Tibial artery (tissue), 4 donors: ENCODE results near the gene SMDT1.

Experiments used
- DNase-seq, 2 donors: peaks; one replicate each; pipeline ENCODE4 v3.0.0-alpha.2; 2019
- H3K27ac ChIP-seq, 2 donors: fragments of 200-600 bp; sonication (generic) in 1 of 2; 1 replicate in 1 of 2; 2 replicates in 1 of 2; pipeline ENCODE4 v1.5.1; 2018 to 2019; ENCODE audit warnings: mild to moderate bottlenecking in 1 of 2
- H3K27me3 ChIP-seq, 2 donors: fragments of 200-600 bp; sonication (generic) in 1 of 2; one replicate each; pipeline versions ENCODE4 v1.5.1 to v1.6.0; 2016 to 2019
- H3K36me3 ChIP-seq, 3 donors: fragments of 200-600 bp; sonication (generic) in 2 of 3; one replicate each; pipeline ENCODE4 v1.5.1; 2016 to 2019; ENCODE audit warnings: mild to moderate bottlenecking in 2 of 3
- H3K4me1 ChIP-seq, 4 donors: fragments of 200-600 bp; sonication (generic) in 2 of 4; 1 replicate in 3 of 4; 2 replicates in 1 of 4; pipeline ENCODE4 v1.5.1; 2016 to 2019
- H3K4me3 ChIP-seq, 2 donors: fragments of 200-600 bp; sonication (generic) in 1 of 2; 1 replicate in 1 of 2; 2 replicates in 1 of 2; pipeline ENCODE4 v1.5.1; 2018 to 2019; ENCODE audit warnings: mild to moderate bottlenecking in 2 of 2
- H3K9me3 ChIP-seq, 3 donors: fragments of 200-600 bp; sonication (generic) in 1 of 3; one replicate each; pipeline ENCODE4 v1.5.1; 2016 to 2019
- intact Hi-C: fragments of 100-400 bp; cut with DNase I; formaldehyde crosslinking; loops from one replicate; pipeline ENCODE4 v1.15.0; 2023; ENCODE audit warnings: low total_unique reads
- TF ChIP-seq, protein P1 (sequence below), 2 experiments: fragments of 200-600 bp in 1 of 2; fragments of 450-650 bp in 1 of 2; IDR thresholded peaks; one replicate each; pipeline ENCODE4 v1.5.1; 2017 to 2019; ENCODE audit warnings: antibody characterized with exemption in 2 of 2, mild to moderate bottlenecking in 1 of 2, moderate library complexity in 1 of 2

SMDT1 gene

DNA sequence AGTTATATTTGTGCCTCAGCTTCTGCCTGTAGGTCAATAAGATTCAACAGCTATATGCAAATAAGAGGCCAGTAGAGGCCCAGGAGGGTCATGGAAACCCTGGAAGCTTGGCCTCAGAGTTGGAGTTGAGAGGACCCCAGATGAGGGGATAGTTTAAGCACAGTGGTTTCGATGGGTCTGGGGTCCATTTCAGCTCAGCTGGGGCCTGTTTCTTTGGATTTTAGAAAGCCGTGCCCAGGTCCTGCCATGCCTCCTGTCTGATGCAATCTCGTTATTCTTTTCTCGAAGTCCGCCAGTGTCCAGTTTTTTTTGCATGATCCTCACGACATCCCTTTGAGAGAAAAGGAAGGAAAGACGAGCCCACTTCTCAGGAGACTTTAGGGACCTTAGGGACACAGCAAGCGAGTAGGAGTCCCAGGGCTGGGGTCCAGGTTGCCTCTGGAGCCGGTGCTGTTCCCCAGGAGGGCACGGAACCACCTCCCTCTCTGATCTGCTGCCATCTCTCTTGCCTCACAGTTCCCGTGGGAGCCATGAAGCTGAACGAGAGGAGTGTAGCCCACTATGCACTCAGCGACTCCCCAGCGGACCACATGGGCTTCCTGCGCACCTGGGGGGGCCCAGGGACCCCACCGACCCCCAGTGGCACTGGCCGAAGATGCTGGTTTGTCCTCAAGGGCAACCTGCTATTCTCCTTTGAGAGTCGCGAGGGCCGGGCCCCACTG, 2.6 kb upstream of the SMDT1 start:
- Histone ChIP-seq H3K36me3 (peaks cover 0 to 26% (median 11%) of the 10 kb centered on the region in 3 donors), H3K9me3 (no peaks in the 10 kb centered on the region), H3K4me3 (no peak overlapping the region), H3K27me3 (no peaks in the 10 kb centered on the region), H3K4me1 (peaks cover 0 to 61% (median 43%) of the 10 kb centered on the region in 4 donors), H3K27ac (peak overlapping the region; percentile 97 to 100)
- intact Hi-C loops = loop anchor here (10.0 kb wide), 1 partner anchor 242 kb away; the partner anchor contains the start of gene SREBF2
- TF ChIP-seq, protein P1, sequence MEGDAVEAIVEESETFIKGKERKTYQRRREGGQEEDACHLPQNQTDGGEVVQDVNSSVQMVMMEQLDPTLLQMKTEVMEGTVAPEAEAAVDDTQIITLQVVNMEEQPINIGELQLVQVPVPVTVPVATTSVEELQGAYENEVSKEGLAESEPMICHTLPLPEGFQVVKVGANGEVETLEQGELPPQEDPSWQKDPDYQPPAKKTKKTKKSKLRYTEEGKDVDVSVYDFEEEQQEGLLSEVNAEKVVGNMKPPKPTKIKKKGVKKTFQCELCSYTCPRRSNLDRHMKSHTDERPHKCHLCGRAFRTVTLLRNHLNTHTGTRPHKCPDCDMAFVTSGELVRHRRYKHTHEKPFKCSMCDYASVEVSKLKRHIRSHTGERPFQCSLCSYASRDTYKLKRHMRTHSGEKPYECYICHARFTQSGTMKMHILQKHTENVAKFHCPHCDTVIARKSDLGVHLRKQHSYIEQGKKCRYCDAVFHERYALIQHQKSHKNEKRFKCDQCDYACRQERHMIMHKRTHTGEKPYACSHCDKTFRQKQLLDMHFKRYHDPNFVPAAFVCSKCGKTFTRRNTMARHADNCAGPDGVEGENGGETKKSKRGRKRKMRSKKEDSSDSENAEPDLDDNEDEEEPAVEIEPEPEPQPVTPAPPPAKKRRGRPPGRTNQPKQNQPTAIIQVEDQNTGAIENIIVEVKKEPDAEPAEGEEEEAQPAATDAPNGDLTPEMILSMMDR (IDR thresholded peaks at IDR 0.05) = no peak
- no peak for DNase-seq

- intact Hi-C loops = loop anchor here (10.0 kb wide), 1 partner anchor 243 kb away; the partner anchor contains the start of gene SREBF2
These were observed 1.9 kb upstream of the SMDT1 start for GRCh38 chr22:42077486-42078125.

GRCh38 chr22:42078469-42079318, 806 bp upstream of the SMDT1 start:
- H3K27me3 ChIP-seq = no peaks in the 10 kb centered on the region
- H3K4me3 ChIP-seq = peak overlapping the region; percentile 65 to 67
- no peaks in the 10 kb centered on the region for H3K9me3 ChIP-seq
- H3K27ac ChIP-seq = peak overlapping the region; percentile 97 to 100
- H3K4me1 ChIP-seq = peaks cover 0 to 62% (median 44%) of the 10 kb centered on the region in 4 donors
- intact Hi-C loops = loop anchor here (10.0 kb wide), 1 partner anchor 244 kb away; the partner anchor contains the start of gene SREBF2
- peak in 1 of 2 donors; percentile 76 for DNase-seq
- peaks cover 0 to 42% (median 25%) of the 10 kb centered on the region in 3 donors for H3K36me3 ChIP-seq
- TF ChIP-seq, protein P1 (IDR thresholded peaks at IDR 0.05) = no peak

More at GRCh38 chr22:42077486-42078125, 1.9 kb upstream of the SMDT1 start:
- Histone ChIP-seq H3K4me3 (no peak overlapping the region), H3K27ac (peak overlapping the region; percentile 97 to 100), H3K27me3 (no peaks in the 10 kb centered on the region), H3K9me3 (no peaks in the 10 kb centered on the region), H3K4me1 (peaks cover 0 to 67% (median 46%) of the 10 kb centered on the region in 4 donors), H3K36me3 (peaks cover 0 to 31% (median 18%) of the 10 kb centered on the region in 3 donors)
- peak in 1 of 2 donors; percentile 72 for DNase-seq
- TF ChIP-seq, protein P1 (IDR thresholded peaks at IDR 0.05) = no peak

- Histone ChIP-seq H3K27me3 (no peaks in the 10 kb centered on the region), H3K4me3 (peak overlapping the region; percentile 65 to 67), H3K36me3 (peaks cover 10 to 58% (median 33%) of the 10 kb centered on the region in 3 donors), H3K9me3 (no peaks in the 10 kb centered on the region), H3K4me1 (peaks cover 0 to 50% (median 32%) of the 10 kb centered on the region in 4 donors), H3K27ac (peak overlapping the region; percentile 97 to 100)
- TF ChIP-seq, protein P1 (IDR thresholded peaks at IDR 0.05) = no peak
- DNase-seq = peak in 1 of 2 donors; percentile 64
- intact Hi-C loops = loop anchor here (5.0 to 10.0 kb wide), 2 partner anchors 192 to 265 kb away; partner anchors contain the start of gene TCF20
These were observed 787 bp downstream of the SMDT1 start for GRCh38 chr22:42080287-42080686.

- Histone ChIP-seq H3K36me3 (peaks cover 27 to 56% (median 41%) of the 10 kb centered on the region in 3 donors), H3K4me3 (no peak overlapping the region)
- intact Hi-C loops = loop anchor here (5.0 to 10.0 kb wide), 2 partner anchors 189 to 262 kb away; partner anchors contain the start of gene TCF20
These were observed 3.6 kb downstream of the SMDT1 start for GRCh38 chr22:42083119-42083518.

More at GRCh38 chr22:42083119-42083518, 3.6 kb downstream of the SMDT1 start:
- Histone ChIP-seq H3K27ac (no peak overlapping the region), H3K9me3 (no peaks in the 10 kb centered on the region), H3K4me1 (peaks cover 0 to 39% (median 23%) of the 10 kb centered on the region in 4 donors), H3K27me3 (no peaks in the 10 kb centered on the region)
- peak in 1 of 2 donors; percentile 23 for DNase-seq
- TF ChIP-seq, protein P1 (IDR thresholded peaks at IDR 0.05) = no peak
